Stimulated activated memory B cell treated with anti-CD40 and anti-IgM and Interleukin-4, amounts not matched to agents 10 μg/mL and 1 μg/mL and 100 μg/mL, for 72 hours (primary cell): ENCODE measurements around the gene LAYN.

Experiments
- ATAC-seq: fragments of 150-1000 bp; cut with Tn5 transposase; 2 replicates; pipeline ENCODE4 v1.10.0; 2021
- H3K27ac Mint-ChIP-seq: one replicate; pipeline ENCODE4 v1.8.0; 2022; ENCODE audit warnings: mild to moderate bottlenecking, mixed read lengths
- H3K27me3 Mint-ChIP-seq: one replicate; pipeline ENCODE4 v1.8.0; 2022; ENCODE audit warnings: mixed read lengths
- H3K36me3 Mint-ChIP-seq: one replicate; pipeline ENCODE4 v1.8.0; 2022; ENCODE audit warnings: mixed read lengths
- H3K4me1 Mint-ChIP-seq: one replicate; pipeline ENCODE4 v1.8.0; 2022; ENCODE audit warnings: mixed read lengths
- H3K4me3 Mint-ChIP-seq: one replicate; pipeline ENCODE4 v1.8.0; 2022; ENCODE audit warnings: mild to moderate bottlenecking, moderate library complexity, mixed read lengths
- H3K9me3 Mint-ChIP-seq: one replicate; pipeline ENCODE4 v1.8.0; 2022; ENCODE audit warnings: mixed read lengths

LAYN gene

GRCh38 chr11:111566324-111566723, 25.8 kb downstream of the LAYN start:
- Mint-ChIP-seq H3K27me3 (peaks cover 6% of the 10 kb centered on the region), H3K4me3 (no peak overlapping the region), H3K27ac (no peak overlapping the region), H3K9me3 (no peaks in the 10 kb centered on the region), H3K4me1 (no peaks in the 10 kb centered on the region), H3K36me3 (no peaks in the 10 kb centered on the region)
- ATAC-seq = no peak

DNA sequence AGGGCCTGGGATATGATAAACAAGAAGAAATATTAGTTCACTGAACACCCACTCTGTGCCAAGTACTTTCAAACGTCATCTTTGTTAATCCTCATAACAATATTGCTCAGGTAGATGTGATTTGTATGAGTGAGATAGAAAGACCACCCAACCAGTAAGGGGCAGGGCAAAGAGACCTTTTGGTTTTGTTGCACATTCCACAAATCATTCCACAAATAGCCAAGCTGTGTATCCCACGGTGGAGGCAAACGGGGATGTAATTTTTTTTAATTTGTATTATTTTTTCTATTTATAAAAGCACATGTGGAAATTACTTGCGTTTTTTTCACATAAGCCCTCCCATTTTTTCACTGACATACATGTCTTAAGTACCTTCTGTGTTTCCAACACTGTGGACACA, 29.0 kb downstream of the LAYN start:
- no peaks in the 10 kb centered on the region for H3K9me3 Mint-ChIP-seq
- peaks cover under 1% of the 10 kb centered on the region for H3K4me1 Mint-ChIP-seq
- no peak overlapping the region for H3K4me3 Mint-ChIP-seq
- H3K36me3 Mint-ChIP-seq = no peaks in the 10 kb centered on the region
- peaks cover 22% of the 10 kb centered on the region for H3K27me3 Mint-ChIP-seq
- ATAC-seq = no peak
- no peak overlapping the region for H3K27ac Mint-ChIP-seq

DNA sequence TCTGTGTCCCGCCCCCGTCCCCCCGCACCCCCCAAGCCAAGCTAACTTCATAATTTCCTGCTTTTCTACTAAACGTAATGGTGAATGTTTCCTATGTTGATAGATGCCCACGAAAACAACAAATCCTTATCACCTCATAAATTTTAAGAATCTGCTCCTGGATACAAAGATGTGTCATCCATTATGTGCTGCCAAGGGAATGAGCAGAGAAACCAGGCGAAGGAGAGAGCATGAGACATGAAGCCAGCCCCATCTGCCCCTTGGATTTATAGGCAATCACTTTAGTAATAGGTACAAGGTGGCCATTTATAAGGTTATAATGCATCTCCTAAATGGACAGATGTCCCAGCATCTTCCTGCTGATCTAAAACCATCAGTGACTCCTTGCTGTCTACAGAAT, 30.3 kb downstream of the LAYN start:
- Mint-ChIP-seq H3K36me3 (no peaks in the 10 kb centered on the region), H3K9me3 (no peaks in the 10 kb centered on the region), H3K27me3 (peaks cover 22% of the 10 kb centered on the region), H3K4me1 (peaks cover 5% of the 10 kb centered on the region), H3K4me3 (no peak overlapping the region), H3K27ac (no peak overlapping the region)
- no peak for ATAC-seq

GRCh38 chr11:111571829-111572501, 31.4 kb downstream of the LAYN start:
- H3K27me3 Mint-ChIP-seq = peaks cover 22% of the 10 kb centered on the region
- H3K9me3 Mint-ChIP-seq = no peaks in the 10 kb centered on the region
- H3K4me3 Mint-ChIP-seq = no peak overlapping the region
- ATAC-seq = no peak
- no peak overlapping the region for H3K27ac Mint-ChIP-seq
- peaks cover 5% of the 10 kb centered on the region for H3K4me1 Mint-ChIP-seq
- no peaks in the 10 kb centered on the region for H3K36me3 Mint-ChIP-seq

GRCh38 chr11:111572581-111572980, 32.1 kb downstream of the LAYN start:
- Mint-ChIP-seq H3K4me3 (no peak overlapping the region), H3K9me3 (no peaks in the 10 kb centered on the region), H3K27me3 (peaks cover 22% of the 10 kb centered on the region), H3K27ac (no peak overlapping the region), H3K36me3 (no peaks in the 10 kb centered on the region), H3K4me1 (peaks cover 5% of the 10 kb centered on the region)
- no peak for ATAC-seq

GRCh38 chr11:111573821-111574249, 33.3 kb downstream of the LAYN start:
- peaks cover 5% of the 10 kb centered on the region for H3K4me1 Mint-ChIP-seq
- no peaks in the 10 kb centered on the region for H3K9me3 Mint-ChIP-seq
- H3K36me3 Mint-ChIP-seq = no peaks in the 10 kb centered on the region
- peaks cover 22% of the 10 kb centered on the region for H3K27me3 Mint-ChIP-seq
- no peak overlapping the region for H3K4me3 Mint-ChIP-seq
- no peak for ATAC-seq
- no peak overlapping the region for H3K27ac Mint-ChIP-seq

GRCh38 chr11:111574373-111575225, 34.1 kb downstream of the LAYN start:
- H3K4me1 Mint-ChIP-seq = peaks cover 5% of the 10 kb centered on the region
- H3K9me3 Mint-ChIP-seq = no peaks in the 10 kb centered on the region
- peak overlapping the region; percentile 54 for H3K4me3 Mint-ChIP-seq
- no peak for ATAC-seq
- no peaks in the 10 kb centered on the region for H3K36me3 Mint-ChIP-seq
- H3K27ac Mint-ChIP-seq = peak overlapping the region; percentile 52
- peaks cover 22% of the 10 kb centered on the region for H3K27me3 Mint-ChIP-seq

- Mint-ChIP-seq H3K4me3 (no peak overlapping the region), H3K36me3 (no peaks in the 10 kb centered on the region), H3K4me1 (peaks cover 5% of the 10 kb centered on the region), H3K27me3 (peaks cover 22% of the 10 kb centered on the region), H3K9me3 (no peaks in the 10 kb centered on the region), H3K27ac (no peak overlapping the region)
- ATAC-seq = no peak
Observed at GRCh38 chr11:111575740-111576139, 35.2 kb downstream of the LAYN start.

DNA sequence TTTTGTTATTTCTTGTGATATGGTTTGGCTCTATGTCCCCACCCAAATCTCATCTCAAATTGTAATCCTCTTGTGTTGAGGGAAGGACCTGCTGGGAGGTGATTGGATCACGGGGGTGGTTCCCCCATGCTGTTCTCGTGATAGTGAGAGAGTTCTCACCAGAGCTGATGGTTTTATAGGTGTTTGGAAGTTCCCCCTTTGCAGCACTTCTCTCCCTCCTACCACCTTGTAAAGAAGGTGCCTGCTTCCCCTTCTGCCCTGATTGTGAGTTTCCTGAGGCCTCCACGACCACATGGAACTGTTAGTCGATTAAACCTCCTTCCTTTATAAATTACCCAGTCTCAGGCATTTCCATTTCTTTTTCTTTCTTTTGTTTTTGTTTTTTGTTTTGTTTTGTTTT, 37.3 kb downstream of the LAYN start:
- no peak for ATAC-seq
- Mint-ChIP-seq H3K9me3 (no peaks in the 10 kb centered on the region), H3K36me3 (no peaks in the 10 kb centered on the region), H3K4me1 (peaks cover 5% of the 10 kb centered on the region), H3K4me3 (no peak overlapping the region), H3K27me3 (peaks cover 8% of the 10 kb centered on the region), H3K27ac (no peak overlapping the region)

DNA sequence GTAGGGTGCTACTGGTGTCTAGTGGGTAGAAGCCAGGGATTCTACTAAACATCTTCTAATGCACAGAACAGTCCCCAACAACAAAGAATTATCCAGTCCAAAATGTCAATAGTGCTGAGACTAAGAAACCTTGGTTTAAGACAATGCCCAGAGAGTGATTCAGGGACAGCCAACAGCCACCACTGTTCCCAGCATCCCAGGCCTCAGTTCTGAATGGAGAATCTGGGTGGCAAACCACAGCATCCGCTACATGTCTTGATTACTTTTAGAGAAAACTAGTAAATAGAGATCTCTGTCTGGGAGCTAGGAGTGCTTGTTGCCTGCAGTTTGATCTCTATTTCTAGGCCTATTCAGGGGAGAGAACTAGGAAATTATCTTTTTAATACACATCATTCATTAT, 40.8 kb downstream of the LAYN start:
- Mint-ChIP-seq H3K4me1 (no peaks in the 10 kb centered on the region), H3K27ac (no peak overlapping the region)
- no peak for ATAC-seq

DNA sequence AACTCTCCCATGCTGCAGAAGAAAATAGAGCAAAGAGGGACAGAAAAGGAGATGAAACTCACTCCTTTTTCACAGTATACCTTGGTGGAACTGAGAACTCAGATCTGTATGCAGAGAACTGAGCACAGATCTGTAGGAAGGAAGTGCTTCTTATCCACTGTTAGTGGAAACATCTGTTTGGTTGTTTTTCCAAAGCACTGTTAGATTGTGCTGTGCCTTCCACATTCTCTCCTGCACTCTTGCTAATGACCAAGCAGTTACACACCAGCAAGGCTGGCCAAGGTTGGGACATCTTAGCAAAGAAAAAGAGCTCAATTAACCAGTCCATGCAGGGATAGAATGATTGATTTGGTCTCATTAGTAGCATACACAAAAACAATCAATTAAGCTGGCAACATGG, 41.6 kb downstream of the LAYN start:
- Mint-ChIP-seq H3K27me3 (no peaks in the 10 kb centered on the region), H3K4me3 (no peak overlapping the region), H3K27ac (no peak overlapping the region), H3K36me3 (no peaks in the 10 kb centered on the region), H3K9me3 (no peaks in the 10 kb centered on the region), H3K4me1 (no peaks in the 10 kb centered on the region)
- ATAC-seq = no peak

More for the DNA sequence above, 40.8 kb downstream of the LAYN start:
- Mint-ChIP-seq H3K4me3 (no peak overlapping the region), H3K9me3 (no peaks in the 10 kb centered on the region), H3K27me3 (no peaks in the 10 kb centered on the region), H3K36me3 (no peaks in the 10 kb centered on the region)

GRCh38 chr11:111582881-111583280, 42.4 kb downstream of the LAYN start:
- no peak overlapping the region for H3K27ac Mint-ChIP-seq
- no peaks in the 10 kb centered on the region for H3K36me3 Mint-ChIP-seq
- ATAC-seq = no peak
- no peak overlapping the region for H3K4me3 Mint-ChIP-seq
- no peaks in the 10 kb centered on the region for H3K27me3 Mint-ChIP-seq
- no peaks in the 10 kb centered on the region for H3K9me3 Mint-ChIP-seq
- no peaks in the 10 kb centered on the region for H3K4me1 Mint-ChIP-seq

- no peaks in the 10 kb centered on the region for H3K27me3 Mint-ChIP-seq
- H3K4me1 Mint-ChIP-seq = no peaks in the 10 kb centered on the region
- no peak for ATAC-seq
- H3K9me3 Mint-ChIP-seq = no peaks in the 10 kb centered on the region
- H3K27ac Mint-ChIP-seq = no peak overlapping the region
- H3K36me3 Mint-ChIP-seq = no peaks in the 10 kb centered on the region
- no peak overlapping the region for H3K4me3 Mint-ChIP-seq
Observed at GRCh38 chr11:111585371-111585770, 44.9 kb downstream of the LAYN start.

GRCh38 chr11:111586388-111586831, 45.9 kb downstream of the LAYN start:
- H3K27me3 Mint-ChIP-seq = no peaks in the 10 kb centered on the region
- peak; percentile 54 for ATAC-seq
- H3K4me1 Mint-ChIP-seq = no peaks in the 10 kb centered on the region
- no peaks in the 10 kb centered on the region for H3K9me3 Mint-ChIP-seq
- H3K27ac Mint-ChIP-seq = no peak overlapping the region
- no peak overlapping the region for H3K4me3 Mint-ChIP-seq
- H3K36me3 Mint-ChIP-seq = no peaks in the 10 kb centered on the region

DNA sequence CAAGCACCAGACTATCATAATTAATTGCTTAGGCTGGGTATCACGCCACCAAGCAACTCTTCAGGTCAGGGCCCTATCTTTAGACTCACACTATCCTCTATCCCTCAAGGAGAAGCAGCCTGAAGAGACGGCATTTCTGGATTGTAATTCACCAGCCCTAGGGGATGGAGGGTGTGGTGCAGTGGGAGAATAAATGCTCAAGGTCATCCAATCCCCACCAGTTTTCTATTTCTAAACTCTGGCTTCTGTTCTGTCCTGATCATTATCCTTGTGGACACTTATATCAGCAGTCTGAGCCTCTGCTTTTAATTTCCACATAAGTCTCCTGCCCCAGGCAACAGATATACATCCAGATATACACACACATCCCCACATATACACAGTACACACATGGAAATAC, 48.6 kb downstream of the LAYN start:
- Mint-ChIP-seq H3K36me3 (no peaks in the 10 kb centered on the region), H3K4me3 (no peak overlapping the region), H3K27me3 (no peaks in the 10 kb centered on the region), H3K27ac (no peak overlapping the region), H3K9me3 (no peaks in the 10 kb centered on the region), H3K4me1 (no peaks in the 10 kb centered on the region)
- ATAC-seq = no peak
